GM12892 (cell line): ENCODE results near the gene LARGE1.

Experiments used
- POLR2A ChIP-seq: IDR thresholded peaks from 2 replicates; pipeline ENCODE4 v1.6.1; 2011; ENCODE audit warnings: low read depth, low read length, control low read depth
- POLR2AphosphoS5 ChIP-seq: IDR thresholded peaks from 2 replicates; pipeline ENCODE4 v1.6.1; 2011; ENCODE audit warnings: low read depth, low read length, control low read depth
- TAF1 ChIP-seq: IDR thresholded peaks from 2 replicates; pipeline ENCODE4 v1.6.1; 2011; ENCODE audit warnings: low read depth, mild to moderate bottlenecking, control low read depth, low read length, borderline replicate concordance

GRCh38 chr22:33620085-33620484, 300.2 kb downstream of the LARGE1 start:
- no peak for TF ChIP-seq POLR2A
- no peak for TF ChIP-seq TAF1
- no peak for TF ChIP-seq POLR2AphosphoS5
